ENCODE measurements around the gene OPCML. TPM values are rescaled to one million over a fixed set of nuclear protein-coding genes. Genes with fewer than 3 reads are reported as not detected.

Gene OPCML
- total RNA-seq, 1 donor from 2014 or later, result 4.1 TPM

GRCh38 chr11:132872211-132872610 lies 660.1 kb downstream of the OPCML start:
- Mint-ChIP-seq H3K27me3 (ENCODE audit: unreplicated experiment) (peaks cover 2% of the 10 kb centered on the region), H3K27ac (ENCODE audit: unreplicated experiment) (no peak overlapping the region), H3K9me3 (ENCODE audit: unreplicated experiment) (no peaks in the 10 kb centered on the region), H3K4me1 (ENCODE audit: unreplicated experiment) (peaks cover 23% of the 10 kb centered on the region), H3K36me3 (ENCODE audit: low read depth, unreplicated experiment) (no peaks in the 10 kb centered on the region), H3K4me3 (ENCODE audit: unreplicated experiment) (no peak overlapping the region)
- no peak for DNase-seq (ENCODE audit: low spot score)
- no peak for TF ChIP-seq CTCF (IDR thresholded peaks at IDR 0.05; ENCODE audit: unreplicated experiment)

GRCh38 chr11:132866783-132867545 lies 665.3 kb downstream of the OPCML start:
- no peak for DNase-seq (ENCODE audit: low spot score)
- no peaks in the 10 kb centered on the region for H3K9me3 Mint-ChIP-seq (ENCODE audit: unreplicated experiment)
- H3K36me3 Mint-ChIP-seq (ENCODE audit: low read depth, unreplicated experiment), result no peaks in the 10 kb centered on the region
- H3K4me3 Mint-ChIP-seq (ENCODE audit: unreplicated experiment), result no peak overlapping the region
- H3K4me1 Mint-ChIP-seq (ENCODE audit: unreplicated experiment), result peaks cover 14% of the 10 kb centered on the region
- no peak for TF ChIP-seq CTCF (IDR thresholded peaks at IDR 0.05; ENCODE audit: unreplicated experiment)
- H3K27ac Mint-ChIP-seq (ENCODE audit: unreplicated experiment), result no peak overlapping the region
- H3K27me3 Mint-ChIP-seq (ENCODE audit: unreplicated experiment), result peaks cover 2% of the 10 kb centered on the region

- Mint-ChIP-seq H3K9me3 (ENCODE audit: unreplicated experiment) (no peaks in the 10 kb centered on the region), H3K36me3 (ENCODE audit: low read depth, unreplicated experiment) (no peaks in the 10 kb centered on the region), H3K27ac (ENCODE audit: unreplicated experiment) (no peak overlapping the region), H3K27me3 (ENCODE audit: unreplicated experiment) (peaks cover 2% of the 10 kb centered on the region), H3K4me1 (ENCODE audit: unreplicated experiment) (peaks cover 11% of the 10 kb centered on the region), H3K4me3 (ENCODE audit: unreplicated experiment) (no peak overlapping the region)
- no peak for TF ChIP-seq CTCF (IDR thresholded peaks at IDR 0.05; ENCODE audit: unreplicated experiment)
- DNase-seq (ENCODE audit: low spot score), result no peak
Observed at GRCh38 chr11:132865623-132866022, 666.7 kb downstream of the OPCML start.

GRCh38 chr11:132864811-132865576 lies 667.3 kb downstream of the OPCML start:
- no peak for DNase-seq (ENCODE audit: low spot score)
- Mint-ChIP-seq H3K9me3 (ENCODE audit: unreplicated experiment) (no peaks in the 10 kb centered on the region), H3K27ac (ENCODE audit: unreplicated experiment) (no peak overlapping the region), H3K4me1 (ENCODE audit: unreplicated experiment) (peaks cover 11% of the 10 kb centered on the region), H3K27me3 (ENCODE audit: unreplicated experiment) (peaks cover 2% of the 10 kb centered on the region), H3K4me3 (ENCODE audit: unreplicated experiment) (no peak overlapping the region), H3K36me3 (ENCODE audit: low read depth, unreplicated experiment) (no peaks in the 10 kb centered on the region)
- TF ChIP-seq CTCF (IDR thresholded peaks at IDR 0.05; ENCODE audit: unreplicated experiment), result no peak

GRCh38 chr11:132862933-132863332 lies 669.4 kb downstream of the OPCML start:
- peaks cover 5% of the 10 kb centered on the region for H3K4me1 Mint-ChIP-seq (ENCODE audit: unreplicated experiment)

More at GRCh38 chr11:132862933-132863332, 669.4 kb downstream of the OPCML start:
- TF ChIP-seq CTCF (IDR thresholded peaks at IDR 0.05; ENCODE audit: unreplicated experiment), result no peak
- H3K27me3 Mint-ChIP-seq (ENCODE audit: unreplicated experiment), result no peaks in the 10 kb centered on the region
- DNase-seq (ENCODE audit: low spot score), result no peak
- no peaks in the 10 kb centered on the region for H3K36me3 Mint-ChIP-seq (ENCODE audit: low read depth, unreplicated experiment)
- no peak overlapping the region for H3K27ac Mint-ChIP-seq (ENCODE audit: unreplicated experiment)
- H3K9me3 Mint-ChIP-seq (ENCODE audit: unreplicated experiment), result no peaks in the 10 kb centered on the region
- H3K4me3 Mint-ChIP-seq (ENCODE audit: unreplicated experiment), result no peak overlapping the region
